Astrocyte of the cerebellum (primary cell): ENCODE data around the gene ACACB.

Experiments
- DNase-seq: peaks from one replicate; pipeline ENCODE4 v3.0.0-alpha.2; 2011; ENCODE audit warnings: low read depth
- H3K4me3 ChIP-seq: 2 replicates; pipeline ENCODE4 v1.5.1; 2011; ENCODE audit warnings: mild to moderate bottlenecking, low read depth, low read length, moderate library complexity
- CTCF ChIP-seq: IDR thresholded peaks from 2 replicates; pipeline ENCODE4 v1.5.1; 2012; ENCODE audit warnings: low read length, low read depth, moderate library complexity, mild to moderate bottlenecking; ENCODE audit errors: missing control alignments
- in situ Hi-C: cut with HindIII; loops from 2 replicates; pipeline ENCODE4 v1.10.0; 2017; ENCODE audit warnings: low sequenced_read_pairs

ACACB gene

GRCh38 chr12:109174468-109174867, 58.1 kb downstream of the ACACB start:
- in situ Hi-C loops: no loop called here
- DNase-seq: no peak
- no peak overlapping the region for H3K4me3 ChIP-seq
- no peak for TF ChIP-seq CTCF

GRCh38 chr12:109178532-109178931, 62.1 kb downstream of the ACACB start:
- no peak for DNase-seq
- TF ChIP-seq CTCF: no peak
- H3K4me3 ChIP-seq: no peak overlapping the region
- in situ Hi-C loops: no loop called here

GRCh38 chr12:109179927-109180326, 63.5 kb downstream of the ACACB start:
- in situ Hi-C loops: no loop called here
- no peak for TF ChIP-seq CTCF
- no peak for DNase-seq
- no peak overlapping the region for H3K4me3 ChIP-seq

- no peak for DNase-seq
- no peak overlapping the region for H3K4me3 ChIP-seq
- no peak for TF ChIP-seq CTCF
- in situ Hi-C loops: no loop called here
Observed at GRCh38 chr12:109182041-109182839, 65.9 kb downstream of the ACACB start.

GRCh38 chr12:109185441-109185840, 69.1 kb downstream of the ACACB start:
- in situ Hi-C loops: no loop called here
- H3K4me3 ChIP-seq: no peak overlapping the region
- DNase-seq: no peak
- no peak for TF ChIP-seq CTCF

GRCh38 chr12:109186993-109187653, 70.7 kb downstream of the ACACB start:
- in situ Hi-C loops: no loop called here
- DNase-seq: no peak
- H3K4me3 ChIP-seq: no peak overlapping the region
- TF ChIP-seq CTCF: no peak
